ENCODE results near the gene KRT35. TPM values are rescaled to one million over a fixed set of nuclear protein-coding genes. Genes with fewer than 3 reads are reported as not detected.

Gene KRT35
- total and polyA plus RNA-seq, 4 experiments from 2014 or later: not detected

DNA sequence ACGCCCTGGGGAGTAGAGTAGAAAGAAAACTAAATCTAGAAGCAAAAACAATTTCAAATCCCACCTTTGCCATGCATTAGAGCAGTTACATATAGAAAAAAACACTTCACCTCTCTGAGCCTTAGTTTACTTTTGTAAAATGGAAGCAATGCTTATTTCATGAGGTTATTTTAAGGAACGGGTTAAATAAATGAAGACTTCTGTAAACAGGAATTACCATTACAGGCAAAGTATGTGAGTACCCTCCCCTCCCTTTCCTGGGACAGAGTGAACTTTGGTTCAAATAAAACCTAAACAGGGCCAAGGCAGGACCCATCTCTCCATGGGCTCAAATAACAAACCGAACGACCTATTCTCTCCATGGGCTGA is 42.3 kb upstream of the KRT35 start:
- Mint-ChIP-seq H3K36me3 (no peaks in the 10 kb centered on the region), H3K27ac (no peak overlapping the region), H3K4me1 (peaks cover 0 to 11% (median 6%) of the 10 kb centered on the region in 4 donors), H3K4me3 (no peak overlapping the region), H3K9me3 (no peaks in the 10 kb centered on the region), H3K27me3 (peaks cover 14% of the 10 kb centered on the region in 2 donors)
- no peak overlapping the region for H3K4me3 ChIP-seq (ENCODE audit: low read length in 2 of 2)
- H3K36me3 ChIP-seq (ENCODE audit: insufficient read depth, low read length): no peaks in the 10 kb centered on the region
- no peak for DNase-seq
- ChIA-PET POLR2A (ENCODE audit: partially characterized antibody) (no interaction called here), CTCF (ENCODE audit: partially characterized antibody) (no interaction called here)
- intact Hi-C loops (cut with micrococcal nuclease): no loop called here
- H3K4me1 ChIP-seq (ENCODE audit: insufficient read depth, low read length): peaks cover 8% of the 10 kb centered on the region
- peaks cover 11% of the 10 kb centered on the region for H3K27me3 ChIP-seq (ENCODE audit: insufficient read depth, low read length)
- H3K27ac ChIP-seq (ENCODE audit: low read depth, low read length): no peak overlapping the region
- H3K9me3 ChIP-seq (ENCODE audit: control insufficient read depth in 1 of 2, low read length in 2 of 2): no peaks in the 10 kb centered on the region

DNA sequence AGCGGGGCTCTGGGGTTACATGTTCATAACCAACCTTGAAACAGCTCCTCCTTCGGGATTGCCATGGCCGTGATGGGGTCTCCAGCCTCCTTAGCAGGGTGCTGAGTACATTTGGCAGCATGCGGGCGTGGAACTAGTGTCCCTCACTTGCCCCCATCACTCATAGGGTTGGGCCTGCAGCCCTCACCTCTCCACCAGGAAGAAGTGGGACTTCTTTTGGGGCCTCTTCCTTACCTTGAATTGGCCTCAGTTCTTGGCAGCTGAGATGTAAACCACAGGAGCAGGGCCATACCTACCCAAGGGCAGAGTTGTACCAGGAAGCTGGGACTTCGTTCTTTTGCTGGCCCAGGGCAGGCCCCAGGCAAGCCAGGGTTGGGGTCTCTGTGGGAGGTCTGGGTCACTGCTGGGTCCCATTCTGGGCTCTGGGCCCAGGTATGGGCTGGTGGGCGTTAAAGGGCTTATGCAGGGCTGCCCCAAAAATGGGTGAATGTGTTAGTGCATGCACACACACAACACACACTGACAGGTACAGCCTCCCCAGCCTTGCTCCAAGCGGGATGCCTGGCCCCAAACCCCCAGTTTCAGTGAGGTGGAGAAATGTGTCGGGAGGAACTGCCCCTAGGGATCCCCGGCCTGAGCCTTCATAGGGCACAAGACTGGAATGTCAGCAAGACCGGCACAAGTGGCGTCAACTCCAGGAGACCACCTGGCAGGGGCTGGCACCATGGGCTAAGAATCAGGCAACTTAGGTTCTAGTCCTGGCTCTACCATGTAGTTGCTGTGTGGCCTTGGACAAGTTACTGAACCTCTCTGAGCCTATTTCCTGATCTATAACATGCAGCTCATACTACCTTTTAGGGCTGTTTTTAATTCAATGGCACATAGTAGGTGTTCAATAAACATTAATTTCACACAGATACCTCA is 41.6 kb upstream of the KRT35 start:
- Mint-ChIP-seq H3K9me3 (no peaks in the 10 kb centered on the region), H3K27me3 (peaks cover 14% of the 10 kb centered on the region in 2 donors), H3K4me1 (peaks cover 0 to 9% (median 4%) of the 10 kb centered on the region in 4 donors), H3K36me3 (no peaks in the 10 kb centered on the region), H3K4me3 (no peak overlapping the region), H3K27ac (peak overlapping the region in 1 of 7 donors; percentile 4)
- H3K36me3 ChIP-seq (ENCODE audit: insufficient read depth, low read length): no peaks in the 10 kb centered on the region
- no peak overlapping the region for H3K27ac ChIP-seq (ENCODE audit: low read depth, low read length)
- intact Hi-C loops (cut with micrococcal nuclease): no loop called here
- CTCF ChIA-PET (ENCODE audit: partially characterized antibody): no interaction called here
- no peaks in the 10 kb centered on the region for H3K9me3 ChIP-seq (ENCODE audit: control insufficient read depth in 1 of 2, low read length in 2 of 2)
- peaks cover 9% of the 10 kb centered on the region for H3K27me3 ChIP-seq (ENCODE audit: insufficient read depth, low read length)
- no peak overlapping the region for H3K4me3 ChIP-seq (ENCODE audit: low read length in 2 of 2)
- H3K4me1 ChIP-seq (ENCODE audit: insufficient read depth, low read length): peaks cover 5% of the 10 kb centered on the region
- POLR2A ChIA-PET (ENCODE audit: partially characterized antibody): no interaction called here
- no peak for DNase-seq

DNA sequence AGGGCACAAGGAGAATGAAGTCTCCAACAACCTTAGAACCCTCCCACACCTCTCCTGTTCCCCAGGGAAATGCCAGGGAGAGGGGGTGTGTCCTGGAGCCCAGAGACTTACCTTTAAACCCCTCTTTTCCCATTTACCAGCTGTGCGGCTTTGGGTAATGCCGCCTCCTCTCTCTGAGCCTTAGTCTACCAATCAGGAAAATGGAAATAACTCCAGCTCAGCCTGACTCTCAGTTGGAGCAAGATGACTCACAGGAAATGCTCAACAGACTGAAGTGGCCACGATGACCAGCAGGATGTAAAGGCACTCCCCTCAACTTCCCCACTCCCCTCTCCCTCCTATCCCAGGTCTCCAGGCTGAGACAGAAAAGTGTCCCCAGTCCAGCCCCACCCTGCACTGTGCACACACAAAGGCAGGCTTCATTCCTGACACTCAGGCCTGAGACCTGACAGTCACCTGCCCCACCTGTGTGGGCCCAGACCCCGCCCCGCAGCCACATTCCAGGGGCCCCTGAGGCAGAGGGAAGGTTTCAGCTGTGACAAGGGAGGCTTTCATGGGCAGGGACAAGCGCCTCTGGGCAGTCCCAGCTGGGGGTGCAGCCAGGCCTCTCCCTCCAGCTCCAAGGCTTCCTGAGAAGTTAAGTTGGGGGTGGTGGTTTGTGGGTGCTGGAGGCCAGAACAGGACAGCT is 40.8 kb upstream of the KRT35 start:
- Histone ChIP-seq H3K4me1 (ENCODE audit: insufficient read depth, low read length) (no peaks in the 10 kb centered on the region), H3K27me3 (ENCODE audit: insufficient read depth, low read length) (peaks cover 1% of the 10 kb centered on the region), H3K4me3 (ENCODE audit: low read length in 2 of 2) (no peak overlapping the region), H3K36me3 (ENCODE audit: insufficient read depth, low read length) (no peaks in the 10 kb centered on the region), H3K9me3 (ENCODE audit: control insufficient read depth in 1 of 2, low read length in 2 of 2) (no peaks in the 10 kb centered on the region), H3K27ac (ENCODE audit: low read depth, low read length) (no peak overlapping the region)
- H3K36me3 Mint-ChIP-seq: no peaks in the 10 kb centered on the region
- CTCF ChIA-PET (ENCODE audit: partially characterized antibody): no interaction called here
- POLR2A ChIA-PET (ENCODE audit: partially characterized antibody): no interaction called here
- H3K27ac Mint-ChIP-seq: no peak overlapping the region
- H3K4me3 Mint-ChIP-seq: no peak overlapping the region
- H3K27me3 Mint-ChIP-seq: peaks cover 7% of the 10 kb centered on the region in 2 donors
- H3K4me1 Mint-ChIP-seq: peaks cover 0 to 4% (median 0%) of the 10 kb centered on the region in 4 donors
- no peaks in the 10 kb centered on the region for H3K9me3 Mint-ChIP-seq
- no peak for DNase-seq
- intact Hi-C loops (cut with micrococcal nuclease): no loop called here

DNA sequence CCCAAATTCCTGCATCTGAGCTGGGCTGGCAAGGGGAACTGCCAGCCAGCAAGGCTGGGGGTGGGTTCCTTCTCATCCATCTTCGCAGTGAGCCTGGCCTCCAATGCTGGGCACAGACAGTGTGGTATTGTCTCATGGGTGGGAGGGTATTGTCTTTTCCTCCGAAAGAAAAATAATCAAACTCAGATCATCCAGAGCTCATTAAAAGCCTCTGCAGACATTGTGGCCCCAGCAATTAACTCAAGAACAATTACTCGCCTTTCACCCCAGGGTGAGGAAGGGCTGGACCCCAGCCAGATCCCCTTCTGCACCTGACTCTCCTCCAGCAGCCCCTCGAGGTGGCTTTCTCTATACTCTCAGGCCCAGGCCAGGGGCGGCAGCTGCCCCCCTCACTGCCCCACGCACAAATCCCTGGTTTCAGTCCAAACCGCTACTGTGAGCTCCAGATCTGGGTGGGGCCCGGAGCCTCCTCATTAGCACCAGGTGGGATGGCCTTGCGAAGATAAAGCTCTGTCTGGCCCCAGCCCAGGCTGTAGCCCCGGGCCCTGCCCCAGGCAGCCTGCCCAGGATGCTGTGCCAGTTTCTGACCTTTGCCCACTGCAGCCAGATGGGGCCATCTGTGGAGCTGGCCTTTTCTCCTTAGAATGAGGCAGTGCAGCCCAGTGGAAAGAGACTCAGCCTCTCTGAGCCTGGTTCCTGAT is 40.0 kb upstream of the KRT35 start:
- Mint-ChIP-seq H3K27me3 (peaks cover 4 to 7% of the 10 kb centered on the region in 2 donors), H3K27ac (no peak overlapping the region), H3K4me1 (peaks cover 0 to 4% (median 0%) of the 10 kb centered on the region in 4 donors), H3K9me3 (peaks cover 0 to 1% (median 0%) of the 10 kb centered on the region in 8 donors), H3K4me3 (no peak overlapping the region), H3K36me3 (no peaks in the 10 kb centered on the region)
- no peaks in the 10 kb centered on the region for H3K9me3 ChIP-seq (ENCODE audit: control insufficient read depth in 1 of 2, low read length in 2 of 2)
- ChIA-PET CTCF (ENCODE audit: partially characterized antibody) (interaction anchor here (1.0 kb wide), 1 partner anchor 28 kb away, joined by 3 read pairs; no protein-coding TSS in a partner anchor), POLR2A (ENCODE audit: partially characterized antibody) (no interaction called here)
- no peaks in the 10 kb centered on the region for H3K36me3 ChIP-seq (ENCODE audit: insufficient read depth, low read length)
- no peak overlapping the region for H3K4me3 ChIP-seq (ENCODE audit: low read length in 2 of 2)
- H3K27me3 ChIP-seq (ENCODE audit: insufficient read depth, low read length): no peaks in the 10 kb centered on the region
- no peak for DNase-seq
- intact Hi-C loops (cut with micrococcal nuclease): no loop called here
- H3K27ac ChIP-seq (ENCODE audit: low read depth, low read length): no peak overlapping the region
- no peaks in the 10 kb centered on the region for H3K4me1 ChIP-seq (ENCODE audit: insufficient read depth, low read length)

DNA sequence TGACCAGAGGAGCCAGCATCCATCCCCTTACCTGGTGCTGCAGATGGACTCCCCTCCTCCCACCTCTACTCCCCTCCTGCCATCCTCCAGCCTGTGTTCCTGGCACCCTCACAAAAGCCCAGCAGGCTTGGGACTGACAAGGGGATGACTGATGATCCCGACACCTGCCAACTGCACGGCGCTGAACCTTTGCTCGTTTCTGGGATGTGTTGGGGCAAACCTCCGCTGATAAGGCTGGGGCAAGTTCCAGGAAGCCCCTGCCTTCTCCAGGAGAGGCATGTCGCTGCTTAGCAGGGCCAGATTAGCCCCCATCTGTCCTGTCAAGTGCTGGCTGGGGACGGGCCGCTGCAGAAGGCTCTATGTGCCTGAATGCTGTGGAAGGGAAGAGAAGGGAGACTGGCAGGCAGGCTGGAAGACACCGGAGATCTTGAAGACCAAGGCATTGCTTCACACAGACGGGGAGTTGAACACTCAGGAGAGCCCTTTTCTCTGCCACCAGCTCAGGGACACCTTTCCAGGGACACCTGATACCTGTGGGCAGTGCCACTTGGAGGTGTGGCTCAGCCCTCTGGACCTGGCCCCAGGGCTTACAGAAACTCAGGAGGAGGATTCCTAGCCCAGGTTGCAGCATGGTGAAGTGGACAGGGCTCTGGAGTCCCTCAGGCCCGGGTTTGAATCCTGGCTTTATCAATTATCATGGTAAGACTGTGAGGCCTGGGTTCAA is 38.7 kb upstream of the KRT35 start:
- no peak overlapping the region for H3K4me3 ChIP-seq (ENCODE audit: low read length in 2 of 2)
- intact Hi-C loops (cut with micrococcal nuclease): no loop called here
- H3K36me3 Mint-ChIP-seq: no peaks in the 10 kb centered on the region
- no peaks in the 10 kb centered on the region for H3K27me3 ChIP-seq (ENCODE audit: insufficient read depth, low read length)
- no peaks in the 10 kb centered on the region for H3K36me3 ChIP-seq (ENCODE audit: insufficient read depth, low read length)
- H3K4me1 ChIP-seq (ENCODE audit: insufficient read depth, low read length): no peaks in the 10 kb centered on the region
- CTCF ChIA-PET (ENCODE audit: partially characterized antibody): no interaction called here
- no peak overlapping the region for H3K4me3 Mint-ChIP-seq
- POLR2A ChIA-PET (ENCODE audit: partially characterized antibody): no interaction called here
- peaks cover 0 to 1% (median 0%) of the 10 kb centered on the region in 8 donors for H3K9me3 Mint-ChIP-seq
- no peak overlapping the region for H3K27ac ChIP-seq (ENCODE audit: low read depth, low read length)
- no peaks in the 10 kb centered on the region for H3K9me3 ChIP-seq (ENCODE audit: control insufficient read depth in 1 of 2, low read length in 2 of 2)
- no peaks in the 10 kb centered on the region for H3K4me1 Mint-ChIP-seq
- peaks cover 2 to 4% of the 10 kb centered on the region in 2 donors for H3K27me3 Mint-ChIP-seq
- H3K27ac Mint-ChIP-seq: peak overlapping the region in 1 of 7 donors; percentile 44
- no peak for DNase-seq

DNA sequence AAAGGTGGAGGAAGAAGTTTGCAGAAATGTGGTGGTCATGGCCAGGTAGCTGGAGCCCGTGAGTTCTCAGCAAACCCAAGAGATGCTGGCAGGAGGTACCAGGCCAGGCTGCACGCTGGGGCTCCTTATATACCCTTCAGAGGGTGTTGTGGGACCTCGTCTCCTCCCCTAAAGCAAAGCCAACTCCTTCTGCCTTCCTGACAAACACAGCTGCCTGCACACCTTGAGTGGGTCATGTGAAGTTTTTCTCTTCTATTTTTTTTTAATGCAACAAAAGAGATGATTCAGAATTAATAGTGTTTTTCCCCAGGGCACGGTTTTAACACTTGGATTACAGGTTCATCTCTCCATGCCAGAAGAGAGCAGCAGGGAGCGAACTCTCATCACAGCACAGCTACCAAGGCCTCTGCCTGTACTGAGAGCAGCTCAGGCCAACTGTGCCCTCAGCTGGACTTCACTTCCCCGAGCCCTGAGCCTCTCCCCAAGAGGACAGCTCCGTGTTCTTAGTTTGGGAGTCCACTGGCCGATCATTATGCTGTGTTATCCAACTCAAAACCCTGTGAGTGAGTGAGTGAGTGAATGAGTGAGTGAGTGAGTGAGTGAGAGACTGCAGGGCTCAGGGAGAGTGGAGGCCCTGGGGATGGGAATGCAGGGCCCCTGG is 38.0 kb upstream of the KRT35 start, which contains the start of gene KRT15:
KRT15 (minus strand) TSS at position 102 of the 661 bp plus-strand sequence; CDS start at position 39, 63 bp downstream.
- Mint-ChIP-seq H3K4me3 (no peak within 1 kb of the TSS), H3K27ac (peak within 1 kb of the TSS in 3 of 7 donors; percentile 27 to 56 (median 44)), H3K27me3 (peaks cover 2% of the 10 kb centered on the region in 2 donors), H3K36me3 (no peaks in the 10 kb centered on the region), H3K4me1 (no peaks in the 10 kb centered on the region), H3K9me3 (peaks cover 0 to 1% (median 0%) of the 10 kb centered on the region in 8 donors)
- CTCF ChIA-PET (ENCODE audit: partially characterized antibody): no interaction called here
- H3K4me1 ChIP-seq (ENCODE audit: insufficient read depth, low read length): no peaks in the 10 kb centered on the region
- no peaks in the 10 kb centered on the region for H3K27me3 ChIP-seq (ENCODE audit: insufficient read depth, low read length)
- no peaks in the 10 kb centered on the region for H3K9me3 ChIP-seq (ENCODE audit: control insufficient read depth in 1 of 2, low read length in 2 of 2)
- no peaks in the 10 kb centered on the region for H3K36me3 ChIP-seq (ENCODE audit: insufficient read depth, low read length)
- no peak within 1 kb of the TSS for H3K4me3 ChIP-seq (ENCODE audit: low read length in 2 of 2)
- no peak for DNase-seq
- POLR2A ChIA-PET (ENCODE audit: partially characterized antibody): no interaction called here
- intact Hi-C loops (cut with micrococcal nuclease): no loop called here
- H3K27ac ChIP-seq (ENCODE audit: low read depth, low read length): no peak within 1 kb of the TSS

Measured in CD4-positive, alpha-beta memory T cell (primary cell).